Breast epithelium (tissue), 4 donors: ENCODE data around the gene LRRC15. TPM values are rescaled to one million over a fixed set of nuclear protein-coding genes. Genes with fewer than 3 reads are reported as not detected.

Experiments
- DNase-seq, 2 donors: peaks; one replicate each; pipeline ENCODE4 v3.0.0-alpha.2; 2019; ENCODE audit warnings: low spot score in 2 of 2
- H3K27ac ChIP-seq, 2 donors: fragments of 200-600 bp; sonication (generic) in 1 of 2; one replicate each; pipeline ENCODE4 v1.5.1; 2016 to 2019; ENCODE audit warnings: mild to moderate bottlenecking in 1 of 2
- H3K27me3 ChIP-seq, 2 donors: fragments of 200-600 bp; sonication (generic) in 1 of 2; one replicate each; pipeline versions ENCODE4 v1.5.1 to v1.6.0; 2017 to 2019; ENCODE audit warnings: control low read depth in 1 of 2, mild to moderate bottlenecking in 1 of 2
- H3K36me3 ChIP-seq: fragments of 200-600 bp; one replicate; pipeline ENCODE4 v1.5.1; 2019
- H3K4me1 ChIP-seq, 2 donors: fragments of 200-600 bp; sonication (generic); one replicate each; pipeline ENCODE4 v1.5.1; 2016 to 2019; ENCODE audit warnings: control low read depth in 1 of 2
- H3K4me3 ChIP-seq, 3 donors: fragments of 200-600 bp; sonication (generic); 1 replicate in 2 of 3; 2 replicates in 1 of 3; pipeline ENCODE4 v1.5.1; 2016 to 2019; ENCODE audit warnings: mild to moderate bottlenecking in 3 of 3, moderate library complexity in 2 of 3
- H3K9me3 ChIP-seq, 2 donors: fragments of 200-600 bp; sonication (generic) in 1 of 2; one replicate each; pipeline ENCODE4 v1.5.1; 2016 to 2019; ENCODE audit warnings: control low read depth in 1 of 2
- CTCF ChIP-seq, 3 donors: fragments of 450-650 bp; IDR thresholded peaks; one replicate each; pipeline ENCODE4 v1.5.1; 2016 to 2017; ENCODE audit warnings: antibody characterized with exemption in 3 of 3, mild to moderate bottlenecking in 3 of 3, moderate library complexity in 3 of 3
- POLR2A ChIP-seq: fragments of 450-650 bp; IDR thresholded peaks from one replicate; pipeline ENCODE4 v1.6.1; 2016; ENCODE audit warnings: antibody characterized with exemption, mild to moderate bottlenecking, moderate library complexity
- POLR2AphosphoS5 ChIP-seq, 3 donors: sonication (generic); formaldehyde crosslinking; IDR thresholded peaks; one replicate each; pipeline ENCODE4 v1.6.1; 2017; ENCODE audit warnings: antibody characterized with exemption in 3 of 3
- intact Hi-C: fragments of 100-400 bp; cut with DNase I; formaldehyde crosslinking; loops from one replicate; pipeline ENCODE4 v1.15.1; 2023; ENCODE audit warnings: low total_unique reads
- total RNA-seq, 3 donors: library from RNA; depleted of rRNA; stranded (reverse); fragments of >200 nt; gene quantifications; one replicate each; pipeline ENCODE4 v1.1.0, GENCODE V29; 2016

LRRC15 gene
- total RNA-seq, 3 donors from 2014 or later: 0.15 to 0.48 (median 0.33) TPM

- TF ChIP-seq POLR2AphosphoS5 (IDR thresholded peaks at IDR 0.05): no peak
- TF ChIP-seq POLR2A: no peak
- TF ChIP-seq CTCF (IDR thresholded peaks at IDR 0.05): no peak
- H3K4me3 ChIP-seq: no peak overlapping the region
- no peaks in the 10 kb centered on the region for H3K4me1 ChIP-seq
- no peak overlapping the region for H3K27ac ChIP-seq
- peaks cover 0 to 3% of the 10 kb centered on the region in 2 donors for H3K27me3 ChIP-seq
- no peaks in the 10 kb centered on the region for H3K9me3 ChIP-seq
- intact Hi-C loops: no loop called here
- no peak for DNase-seq
- no peaks in the 10 kb centered on the region for H3K36me3 ChIP-seq
Observed at GRCh38 chr3:194376241-194376560, 6.7 kb upstream of the LRRC15 start.

DNA sequence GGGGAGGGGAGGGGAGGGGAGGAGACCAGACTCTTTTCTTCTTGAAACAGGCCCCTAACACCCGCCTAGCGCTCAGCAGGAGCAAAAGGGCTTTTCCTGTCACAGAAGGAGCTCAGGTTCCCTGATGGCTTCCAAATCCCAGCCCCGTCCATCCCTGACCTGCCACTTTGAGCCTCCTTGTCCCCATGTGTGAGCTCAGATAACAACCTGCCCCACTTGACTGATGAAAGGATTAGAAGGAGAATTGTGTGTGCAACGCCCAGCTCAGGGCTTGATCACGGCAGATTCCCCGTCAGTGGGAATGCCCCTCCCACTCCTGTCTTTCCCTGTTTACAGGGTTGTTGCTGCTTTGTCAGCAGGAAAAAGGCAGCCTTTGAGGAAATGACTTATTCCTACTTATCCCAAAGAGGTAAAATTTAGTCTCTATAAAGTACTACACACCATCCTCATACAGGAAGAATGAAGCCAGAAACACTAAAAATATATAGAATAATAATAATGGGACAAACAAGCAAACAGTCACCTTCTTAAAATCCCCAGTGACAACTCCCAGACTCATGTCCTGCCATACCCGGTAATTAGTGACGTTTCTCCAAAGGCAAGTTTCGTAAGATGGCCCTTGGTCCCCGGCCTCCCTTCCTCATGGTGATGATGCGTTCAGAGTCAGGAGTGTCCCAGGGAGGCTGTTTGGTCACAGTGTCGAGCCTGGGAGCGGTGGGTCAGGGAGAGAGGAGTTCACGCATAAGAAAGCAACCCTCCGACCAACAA, 6.1 kb upstream of the LRRC15 start:
- H3K27ac ChIP-seq: no peak overlapping the region
- intact Hi-C loops: no loop called here
- TF ChIP-seq CTCF (IDR thresholded peaks at IDR 0.05): no peak
- TF ChIP-seq POLR2A: no peak
- no peak for TF ChIP-seq POLR2AphosphoS5 (IDR thresholded peaks at IDR 0.05)
- H3K4me1 ChIP-seq: no peaks in the 10 kb centered on the region
- no peaks in the 10 kb centered on the region for H3K36me3 ChIP-seq
- no peaks in the 10 kb centered on the region for H3K9me3 ChIP-seq
- H3K4me3 ChIP-seq: no peak overlapping the region
- peaks cover 0 to 3% of the 10 kb centered on the region in 2 donors for H3K27me3 ChIP-seq
- no peak for DNase-seq

DNA sequence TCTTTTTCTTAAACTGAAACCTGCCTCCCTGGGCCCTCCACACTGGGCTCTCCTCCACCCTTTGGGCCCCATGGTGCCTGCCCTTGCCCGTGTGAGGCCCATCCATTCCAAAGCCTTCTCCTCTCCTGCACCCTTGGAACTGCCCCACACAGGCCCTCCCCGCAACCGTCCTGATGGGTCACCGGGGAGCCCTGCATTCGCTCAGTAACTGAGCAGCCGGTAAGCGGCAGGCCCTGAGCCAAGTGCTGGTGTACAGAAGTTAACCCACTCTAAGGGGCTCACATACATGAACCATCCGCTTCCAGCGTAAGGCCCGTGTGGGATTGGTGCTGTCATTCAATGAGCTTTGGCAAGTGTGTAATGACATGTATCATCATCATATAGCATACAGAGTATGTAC, 5.4 kb upstream of the LRRC15 start:
- intact Hi-C loops: no loop called here
- Histone ChIP-seq H3K36me3 (no peaks in the 10 kb centered on the region), H3K27ac (no peak overlapping the region), H3K4me3 (no peak overlapping the region), H3K27me3 (peaks cover 0 to 2% of the 10 kb centered on the region in 2 donors), H3K9me3 (no peaks in the 10 kb centered on the region), H3K4me1 (no peaks in the 10 kb centered on the region)
- TF ChIP-seq CTCF (IDR thresholded peaks at IDR 0.05) (no peak), POLR2AphosphoS5 (IDR thresholded peaks at IDR 0.05) (no peak), POLR2A (no peak)
- DNase-seq: no peak

GRCh38 chr3:194373899-194374298, 4.4 kb upstream of the LRRC15 start:
- TF ChIP-seq CTCF (IDR thresholded peaks at IDR 0.05) (no peak), POLR2AphosphoS5 (IDR thresholded peaks at IDR 0.05) (no peak), POLR2A (no peak)
- intact Hi-C loops: no loop called here
- Histone ChIP-seq H3K4me3 (no peak overlapping the region), H3K9me3 (no peaks in the 10 kb centered on the region), H3K36me3 (no peaks in the 10 kb centered on the region), H3K27ac (no peak overlapping the region), H3K27me3 (peaks cover 0 to 7% of the 10 kb centered on the region in 2 donors), H3K4me1 (no peaks in the 10 kb centered on the region)
- DNase-seq: no peak

DNA sequence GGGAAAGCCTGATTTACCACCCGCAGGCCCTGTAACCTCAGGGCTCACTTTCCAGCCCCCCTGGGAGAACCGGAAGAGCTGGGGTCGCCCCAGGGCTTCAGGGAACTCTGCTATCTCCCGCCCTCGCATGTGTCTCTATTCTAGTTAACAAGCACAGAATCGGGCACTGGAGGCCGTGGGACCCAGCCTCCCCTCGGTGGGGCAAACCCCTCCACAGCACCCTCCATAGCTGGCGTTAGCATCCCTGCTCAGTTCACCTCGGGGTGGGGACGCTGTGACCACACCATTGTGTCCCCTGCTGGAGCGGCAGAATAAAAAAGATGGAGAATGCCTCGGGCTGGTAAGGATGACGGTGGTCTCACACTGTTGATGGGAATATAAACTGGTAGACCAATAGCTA, 3.5 kb upstream of the LRRC15 start:
- DNase-seq: no peak
- no peaks in the 10 kb centered on the region for H3K9me3 ChIP-seq
- no peak overlapping the region for H3K27ac ChIP-seq
- H3K36me3 ChIP-seq: no peaks in the 10 kb centered on the region
- H3K27me3 ChIP-seq: peaks cover 0 to 11% of the 10 kb centered on the region in 2 donors
- H3K4me3 ChIP-seq: no peak overlapping the region
- no peak for TF ChIP-seq POLR2A
- no peak for TF ChIP-seq CTCF (IDR thresholded peaks at IDR 0.05)
- TF ChIP-seq POLR2AphosphoS5 (IDR thresholded peaks at IDR 0.05): no peak
- H3K4me1 ChIP-seq: no peaks in the 10 kb centered on the region
- intact Hi-C loops: no loop called here
